OCI-LY3 (cell line): ENCODE data around the gene TMEM191C.
"Not testable (repeated sequence)": the region's sequence is repeated elsewhere in the genome, so short reads cannot be mapped to it uniquely, and the experiment has no call there.

Experiments
- CTCF ChIP-seq: fragments of 200-600, 300-600 bp; sonication (generic); IDR thresholded peaks from 2 replicates; pipeline ENCODE4 v1.5.1; 2014; ENCODE audit warnings: antibody characterized with exemption, low read length, low read depth
- EZH2phosphoT487 ChIP-seq: fragments of 200-600 bp; shearing (Covaris generic); IDR thresholded peaks from 2 replicates; pipeline ENCODE4 v1.6.1; 2018; ENCODE audit warnings: antibody characterized with exemption, mixed run types, low read depth

GRCh38 chr22:21418974-21419638 is 48.1 kb upstream of the TMEM191C start:
- not testable (repeated sequence) for TF ChIP-seq CTCF, EZH2phosphoT487
